Head of caudate nucleus (tissue), 42 donors: ENCODE measurements around the gene TRAF4.
A peak's percentile ranks its signal among the peaks of the same experiment; 100 is the strongest.
"Not testable (repeated sequence)": the region's sequence is repeated elsewhere in the genome, so short reads cannot be mapped to it uniquely, and the experiment has no call there.

Experiments
- DNase-seq, 42 donors: peaks; one replicate each; pipeline versions ENCODE4 v3.0.0 to v3.0.0-alpha.2; 2020 to 2021; ENCODE audit warnings: mixed read lengths in 7 of 42
- intact Hi-C: fragments of 100-400 bp; cut with DNase I; formaldehyde crosslinking; loops from one replicate; pipeline ENCODE4 v1.15.0; 2022

Gene TRAF4

GRCh38 chr17:28712705-28713415 lies 31.0 kb upstream of the TRAF4 start:
- no peak for DNase-seq
- intact Hi-C loops, result loop anchor here (10.0 kb wide), 1 partner anchor 68 kb away; the partner anchor contains the start of gene BLTP2

DNA sequence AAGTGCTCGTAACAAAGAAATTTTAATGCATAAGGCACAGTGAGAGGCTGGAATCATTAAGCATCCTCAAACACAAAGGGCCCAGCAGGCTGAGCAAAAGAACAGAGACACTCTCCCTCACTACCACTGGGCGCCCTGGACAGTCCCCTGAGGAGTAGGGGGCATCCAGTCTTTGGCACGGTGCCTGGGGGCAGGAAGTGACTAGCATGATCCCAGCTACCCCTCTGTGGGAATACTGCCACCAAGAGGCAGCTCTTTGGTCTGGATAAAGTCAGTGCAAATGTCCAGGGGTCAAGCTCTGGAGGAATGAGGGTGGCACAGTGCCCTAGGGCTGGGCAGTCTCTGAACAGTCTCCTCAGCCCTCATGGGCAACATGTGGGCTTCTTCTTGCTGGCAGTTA lies 29.5 kb upstream of the TRAF4 start:
- intact Hi-C loops, result loop anchor here (10.0 kb wide), 1 partner anchor 69 kb away; the partner anchor contains the start of gene BLTP2
- no peak for DNase-seq

DNA sequence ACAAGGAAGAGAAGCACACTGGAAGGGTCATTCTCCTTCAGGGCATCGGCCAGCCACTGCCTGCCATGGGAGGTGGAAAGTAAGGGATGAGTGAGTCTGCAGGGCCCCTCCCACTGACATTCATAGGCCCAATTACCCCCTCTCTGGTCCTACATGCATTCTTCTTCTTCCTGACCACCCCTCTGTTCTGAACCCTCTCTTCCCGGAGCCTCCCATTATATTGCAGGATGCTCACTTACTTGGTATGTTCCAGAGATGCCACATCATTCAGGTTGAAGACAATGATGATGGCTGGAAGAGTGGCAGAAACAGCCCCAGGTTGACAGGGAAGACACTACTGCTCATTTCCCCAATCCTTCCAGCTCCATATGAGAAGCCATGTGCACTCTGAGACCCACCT lies 28.6 kb upstream of the TRAF4 start:
- intact Hi-C loops, result loop anchor here (10.0 kb wide), 1 partner anchor 70 kb away; the partner anchor contains the start of gene BLTP2
- DNase-seq, result no peak

GRCh38 chr17:28716740-28717577 lies 26.9 kb upstream of the TRAF4 start:
- DNase-seq, result peak in 2 of 42 donors; percentile 10 to 18
- intact Hi-C loops, result loop anchor here (10.0 kb wide), 1 partner anchor 72 kb away; the partner anchor contains the start of gene BLTP2

- DNase-seq, result peak in 27 of 42 donors; percentile 11 to 70 (median 42)
- intact Hi-C loops, result loop anchor here (10.0 kb wide), 1 partner anchor 73 kb away; the partner anchor contains the start of gene BLTP2
Measured at GRCh38 chr17:28717578-28718332, 26.1 kb upstream of the TRAF4 start, which contains the start of gene RAB34. Gene RAB34, minus strand, starts transcription at chr17:28717868. Its CDS starts 602 bp downstream, at chr17:28717266.

GRCh38 chr17:28718333-28719020 lies 25.3 kb upstream of the TRAF4 start:
- DNase-seq, result no peak
- intact Hi-C loops, result loop anchor here (10.0 kb wide), 1 partner anchor 74 kb away; the partner anchor contains the start of gene BLTP2

DNA sequence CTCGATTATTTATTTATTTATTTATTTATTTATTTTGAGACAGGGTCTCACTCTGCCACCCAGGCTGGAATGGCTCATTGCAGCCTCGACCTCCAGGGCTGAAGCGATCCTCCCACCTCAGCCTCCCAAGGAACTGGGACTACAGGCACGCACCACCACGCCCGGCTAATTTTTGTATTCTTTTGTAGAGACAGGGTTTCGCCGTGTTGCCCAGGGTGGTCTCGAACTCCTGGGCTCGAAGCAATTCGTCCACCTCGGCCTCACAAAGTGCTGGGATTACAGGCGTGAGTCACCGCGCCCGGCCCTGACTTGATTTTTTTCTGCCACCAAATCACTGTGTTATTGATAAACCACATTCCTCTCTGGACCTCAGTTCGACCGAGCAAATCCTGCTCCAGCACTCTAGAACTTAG lies 24.8 kb upstream of the TRAF4 start:
- DNase-seq, result peak in 1 of 42 donors; percentile 15
- intact Hi-C loops, result loop anchor here (10.0 kb wide), 1 partner anchor 74 kb away; the partner anchor contains the start of gene BLTP2

- intact Hi-C loops, result loop anchor here (10.0 kb wide), 1 partner anchor 184 kb away; the partner anchor contains the start of gene DHRS13
- no peak for DNase-seq
Measured at GRCh38 chr17:28720247-28720996, 23.4 kb upstream of the TRAF4 start.

- intact Hi-C loops, result loop anchor here (10.0 kb wide), 1 partner anchor 184 kb away; the partner anchor contains the start of gene DHRS13
- DNase-seq, result not testable (repeated sequence)
Measured at GRCh38 chr17:28720997-28721329, 22.8 kb upstream of the TRAF4 start.

- intact Hi-C loops, result loop anchor here (10.0 kb wide), 1 partner anchor 182 kb away; the partner anchor contains the start of gene DHRS13
- DNase-seq, result no peak
Measured at GRCh38 chr17:28722417-28723158, 21.2 kb upstream of the TRAF4 start.

- no peak for DNase-seq
- intact Hi-C loops, result loop anchor here (10.0 kb wide), 1 partner anchor 182 kb away; the partner anchor contains the start of gene DHRS13
Measured at GRCh38 chr17:28723159-28723835, 20.5 kb upstream of the TRAF4 start.

- not testable (repeated sequence) for DNase-seq
- intact Hi-C loops, result loop anchor here (10.0 kb wide), 1 partner anchor 181 kb away; the partner anchor contains the start of gene DHRS13
Measured at GRCh38 chr17:28723836-28724499, 19.8 kb upstream of the TRAF4 start.

DNA sequence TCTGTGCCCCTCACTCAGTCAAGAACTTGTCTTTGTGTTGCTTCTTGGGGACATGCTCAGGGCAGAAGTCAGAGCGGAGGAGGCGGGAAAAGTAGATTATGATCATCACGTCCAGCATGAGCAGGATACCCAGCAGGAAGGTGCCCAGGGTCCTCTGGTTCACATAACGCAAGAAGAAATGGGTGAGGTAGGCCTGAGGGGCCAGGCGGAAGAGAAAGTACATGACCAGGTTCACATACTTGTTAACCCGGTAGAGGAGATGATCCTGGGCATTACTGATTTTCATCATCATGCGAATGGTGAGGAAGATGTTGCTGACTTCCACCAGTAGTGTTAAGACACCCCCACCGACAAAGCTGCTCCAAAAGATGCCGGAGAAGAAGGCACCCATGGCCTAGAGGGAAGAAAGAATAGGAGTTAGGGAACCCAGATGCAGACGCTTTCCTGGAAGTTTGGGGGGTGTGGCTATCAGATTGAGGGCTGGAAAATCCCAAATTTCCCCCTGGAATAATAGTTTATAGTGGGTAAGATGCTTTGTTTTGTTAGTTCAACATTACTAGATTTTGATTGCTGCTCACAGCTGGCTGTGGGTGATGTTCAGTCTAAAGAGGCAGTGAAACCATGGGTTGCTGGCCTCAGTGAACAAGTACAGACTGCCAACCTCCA lies 19.2 kb upstream of the TRAF4 start:
- DNase-seq, result no peak
- intact Hi-C loops, result loop anchor here (5.0 to 10.0 kb wide), 2 partner anchors 180 to 228 kb away; partner anchors contain the start of genes DHRS13 and PHF12

GRCh38 chr17:28725166-28725659 lies 18.6 kb upstream of the TRAF4 start:
- intact Hi-C loops, result loop anchor here (5.0 to 10.0 kb wide), 2 partner anchors 180 to 227 kb away; partner anchors contain the start of genes DHRS13 and PHF12
- DNase-seq, result peak in 1 of 42 donors; percentile 48
